K562 (cell line): ENCODE results near the gene ARHGAP25. TPM values are rescaled to one million over a fixed set of nuclear protein-coding genes. Genes with fewer than 3 reads are reported as not detected.

ENCODE experiments used
- C11orf30 ChIP-seq: fragments of 450-650 bp; IDR thresholded peaks from 2 replicates; pipeline ENCODE4 v1.6.1; 2016; ENCODE audit warnings: low read depth, mild to moderate bottlenecking
- CCAR2 ChIP-seq: fragments of 200-400 bp; formaldehyde crosslinking; IDR thresholded peaks from 2 replicates; pipeline ENCODE4 v1.6.1; 2017; ENCODE audit warnings: mild to moderate bottlenecking, low read depth, low read length
- HMG20A ChIP-seq: fragments of 450-650 bp; formaldehyde crosslinking; conservative IDR thresholded peaks from 2 replicates; pipeline ENCODE4 v1.4.0; 2020; ENCODE audit warnings: mild to moderate bottlenecking, mixed read lengths
- ILK ChIP-seq: fragments of 450-650 bp; IDR thresholded peaks from 2 replicates; pipeline ENCODE4 v1.6.1; 2016; ENCODE audit warnings: missing genetic modification characterization, low read depth, mild to moderate bottlenecking, missing compliant biosample characterization, moderate library complexity, borderline replicate concordance
- MAFG ChIP-seq: fragments of 450-650 bp; conservative IDR thresholded peaks from 2 replicates; pipeline ENCODE4 v1.6.1; 2016; ENCODE audit warnings: missing genetic modification characterization, missing compliant biosample characterization
- NFE2 ChIP-seq: IDR thresholded peaks from 2 replicates; pipeline ENCODE4 v1.6.1; 2014; ENCODE audit warnings: antibody characterized with exemption, low read depth
- NFXL1 ChIP-seq: fragments of 450-650 bp; formaldehyde crosslinking; IDR thresholded peaks from 2 replicates; pipeline ENCODE4 v1.4.0; 2021; ENCODE audit warnings: mild to moderate bottlenecking
- PHTF2 ChIP-seq: fragments of 250-450 bp; sonication (Bioruptor Pico); IDR thresholded peaks from 2 replicates; pipeline ENCODE4 v1.5.0; 2021; ENCODE audit warnings: mild to moderate bottlenecking
- POLR2A ChIP-seq: fragments of 450-650 bp; conservative IDR thresholded peaks from 2 replicates; pipeline ENCODE4 v1.6.1; 2016
- RBM17 ChIP-seq: fragments of 200-400 bp; formaldehyde crosslinking; IDR thresholded peaks from 2 replicates; pipeline ENCODE4 v1.6.1; 2017; ENCODE audit warnings: low read depth, mild to moderate bottlenecking, low read length, borderline replicate concordance
- RBM25 ChIP-seq: fragments of 200-400 bp; formaldehyde crosslinking; IDR thresholded peaks from 2 replicates; pipeline ENCODE4 v1.6.1; 2018; ENCODE audit warnings: low read length, low read depth, moderate library complexity; ENCODE audit not compliant: severe bottlenecking
- TRIM25 ChIP-seq: fragments of 450-650 bp; IDR thresholded peaks from 2 replicates; pipeline ENCODE4 v1.7.0; 2016; ENCODE audit warnings: borderline replicate concordance
- ZBED1 ChIP-seq: IDR thresholded peaks from 2 replicates; pipeline ENCODE4 v1.6.1; 2014
- ZNF224 ChIP-seq: sonication (generic); formaldehyde crosslinking; IDR thresholded peaks from 2 replicates; pipeline ENCODE4 v1.8.0; 2022; ENCODE audit warnings: mild to moderate bottlenecking, missing genetic modification reagents
- ZNF316 ChIP-seq: fragments of 450-650 bp; IDR thresholded peaks from 2 replicates; pipeline ENCODE4 v1.6.1; 2016
- polyA plus RNA-seq, 8 experiments: library from polyadenylated mRNA; depleted of rRNA in 4 of 8; stranded (reverse) in 5 of 8; unstranded in 3 of 8; fragments of >200 nt; fragmentation: Nextera tagmentation in 2 of 8; fragmentation: Illumina TruSeq in 1 of 8; extraction: Ambion mirVana in 2 of 8; extraction: Trizol in 1 of 8; gene quantifications; 2 replicates each; pipeline versions ENCODE4 v1.2.1 to v1.2.3, GENCODE V29; 2011 to 2014; ENCODE audit warnings: inconsistent platforms in 1 of 8, missing spikeins in 1 of 8
- total RNA-seq, 7 experiments: library from RNA; depleted of rRNA in 6 of 7; stranded (reverse); fragments of >200 nt in 6 of 7; fragmentation: Illumina TruSeq in 2 of 7; extraction: Trizol in 2 of 7; gene quantifications; 2 replicates each; pipeline versions ENCODE4 v1.2.1 to v1.2.3, GENCODE V29; 2011 to 2021; ENCODE audit warnings: low replicate concordance in 1 of 7
- TF ChIP-seq, protein P1 (sequence below): fragments of 450-650 bp; IDR thresholded peaks from 2 replicates; pipeline ENCODE4 v1.6.1; 2017; ENCODE audit warnings: antibody characterized with exemption, mild to moderate bottlenecking
- TF ChIP-seq, protein P2 (sequence below): fragments of 450-650 bp; conservative IDR thresholded peaks from 2 replicates; pipeline ENCODE4 v1.6.1; 2016; ENCODE audit warnings: missing genetic modification characterization, low read depth, mild to moderate bottlenecking, control low read depth, missing compliant biosample characterization
- TF ChIP-seq, protein P3 (sequence below), 2 experiments: IDR thresholded peaks; 2 replicates each; pipeline ENCODE4 v1.6.1; 2011; ENCODE audit warnings: borderline replicate concordance in 1 of 2, control low read depth in 1 of 2, low read depth in 1 of 2, low read length in 1 of 2, mild to moderate bottlenecking in 1 of 2, mixed read lengths in 1 of 2, moderate library complexity in 1 of 2; ENCODE audit not compliant: insufficient read depth in 1 of 2, insufficient read length in 1 of 2, poor library complexity in 1 of 2, severe bottlenecking in 1 of 2; ENCODE audit errors: extremely low read depth in 1 of 2

The ARHGAP25 gene
- total and polyA plus RNA-seq, 9 of the 15 experiments (the other 6 are each of a cell fraction or from before 2014, with no cell fraction given), result 4.9 to 14.8 (median 10.7) TPM

DNA sequence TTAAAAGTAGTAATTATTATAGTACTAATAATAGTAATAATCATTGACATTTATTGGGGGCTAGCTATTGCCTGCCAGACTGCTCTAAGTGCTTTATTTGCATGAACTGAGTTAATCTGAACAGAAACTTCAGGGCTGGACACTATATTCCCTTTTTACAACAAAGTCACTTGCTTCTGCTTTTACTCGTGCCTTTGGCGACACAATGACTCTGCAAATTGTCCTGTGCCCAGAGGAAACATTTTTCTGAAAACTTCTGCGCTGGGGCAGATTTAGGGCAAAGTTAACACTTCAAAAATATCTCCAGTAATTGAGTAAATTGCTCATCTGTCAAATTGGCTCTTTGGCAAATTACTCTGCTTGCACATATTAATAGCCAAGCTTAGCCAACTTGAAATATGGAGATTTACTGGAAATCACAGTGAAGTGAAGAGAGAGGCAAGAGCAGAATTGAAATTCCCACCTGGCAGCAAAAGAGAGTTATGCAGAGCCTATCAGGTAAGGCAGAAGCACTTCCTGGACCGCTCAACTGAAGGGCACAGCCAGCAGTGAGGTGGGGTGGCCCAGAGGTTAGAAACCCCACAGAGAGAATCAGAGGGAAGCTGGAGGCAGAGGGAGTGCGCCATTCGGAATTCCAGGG lies 100.2 kb downstream of the ARHGAP25 start (continued):
- TF ChIP-seq, protein P1, sequence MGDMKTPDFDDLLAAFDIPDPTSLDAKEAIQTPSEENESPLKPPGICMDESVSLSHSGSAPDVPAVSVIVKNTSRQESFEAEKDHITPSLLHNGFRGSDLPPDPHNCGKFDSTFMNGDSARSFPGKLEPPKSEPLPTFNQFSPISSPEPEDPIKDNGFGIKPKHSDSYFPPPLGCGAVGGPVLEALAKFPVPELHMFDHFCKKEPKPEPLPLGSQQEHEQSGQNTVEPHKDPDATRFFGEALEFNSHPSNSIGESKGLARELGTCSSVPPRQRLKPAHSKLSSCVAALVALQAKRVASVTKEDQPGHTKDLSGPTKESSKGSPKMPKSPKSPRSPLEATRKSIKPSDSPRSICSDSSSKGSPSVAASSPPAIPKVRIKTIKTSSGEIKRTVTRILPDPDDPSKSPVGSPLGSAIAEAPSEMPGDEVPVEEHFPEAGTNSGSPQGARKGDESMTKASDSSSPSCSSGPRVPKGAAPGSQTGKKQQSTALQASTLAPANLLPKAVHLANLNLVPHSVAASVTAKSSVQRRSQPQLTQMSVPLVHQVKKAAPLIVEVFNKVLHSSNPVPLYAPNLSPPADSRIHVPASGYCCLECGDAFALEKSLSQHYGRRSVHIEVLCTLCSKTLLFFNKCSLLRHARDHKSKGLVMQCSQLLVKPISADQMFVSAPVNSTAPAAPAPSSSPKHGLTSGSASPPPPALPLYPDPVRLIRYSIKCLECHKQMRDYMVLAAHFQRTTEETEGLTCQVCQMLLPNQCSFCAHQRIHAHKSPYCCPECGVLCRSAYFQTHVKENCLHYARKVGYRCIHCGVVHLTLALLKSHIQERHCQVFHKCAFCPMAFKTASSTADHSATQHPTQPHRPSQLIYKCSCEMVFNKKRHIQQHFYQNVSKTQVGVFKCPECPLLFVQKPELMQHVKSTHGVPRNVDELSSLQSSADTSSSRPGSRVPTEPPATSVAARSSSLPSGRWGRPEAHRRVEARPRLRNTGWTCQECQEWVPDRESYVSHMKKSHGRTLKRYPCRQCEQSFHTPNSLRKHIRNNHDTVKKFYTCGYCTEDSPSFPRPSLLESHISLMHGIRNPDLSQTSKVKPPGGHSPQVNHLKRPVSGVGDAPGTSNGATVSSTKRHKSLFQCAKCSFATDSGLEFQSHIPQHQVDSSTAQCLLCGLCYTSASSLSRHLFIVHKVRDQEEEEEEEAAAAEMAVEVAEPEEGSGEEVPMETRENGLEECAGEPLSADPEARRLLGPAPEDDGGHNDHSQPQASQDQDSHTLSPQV, result 0 out of 2 replicates have a peak, but pooled peaks have one; percentile 50
- no peak for TF ChIP-seq HMG20A (CRISPR knock-in tag)
- TF ChIP-seq, protein P2, sequence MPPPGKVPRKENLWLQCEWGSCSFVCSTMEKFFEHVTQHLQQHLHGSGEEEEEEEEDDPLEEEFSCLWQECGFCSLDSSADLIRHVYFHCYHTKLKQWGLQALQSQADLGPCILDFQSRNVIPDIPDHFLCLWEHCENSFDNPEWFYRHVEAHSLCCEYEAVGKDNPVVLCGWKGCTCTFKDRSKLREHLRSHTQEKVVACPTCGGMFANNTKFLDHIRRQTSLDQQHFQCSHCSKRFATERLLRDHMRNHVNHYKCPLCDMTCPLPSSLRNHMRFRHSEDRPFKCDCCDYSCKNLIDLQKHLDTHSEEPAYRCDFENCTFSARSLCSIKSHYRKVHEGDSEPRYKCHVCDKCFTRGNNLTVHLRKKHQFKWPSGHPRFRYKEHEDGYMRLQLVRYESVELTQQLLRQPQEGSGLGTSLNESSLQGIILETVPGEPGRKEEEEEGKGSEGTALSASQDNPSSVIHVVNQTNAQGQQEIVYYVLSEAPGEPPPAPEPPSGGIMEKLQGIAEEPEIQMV (tag), result no peak
- no peak for TF ChIP-seq ILK (tag)
- no peak for TF ChIP-seq PHTF2 (CRISPR knock-in tag)
- TF ChIP-seq NFE2, result peak; percentile 98
- TF ChIP-seq POLR2A, result no peak
- no peak for TF ChIP-seq ZBED1
- peak; percentile 89 for TF ChIP-seq ZNF316
- TF ChIP-seq MAFG, result peak; percentile 91
- TF ChIP-seq, protein P3, sequence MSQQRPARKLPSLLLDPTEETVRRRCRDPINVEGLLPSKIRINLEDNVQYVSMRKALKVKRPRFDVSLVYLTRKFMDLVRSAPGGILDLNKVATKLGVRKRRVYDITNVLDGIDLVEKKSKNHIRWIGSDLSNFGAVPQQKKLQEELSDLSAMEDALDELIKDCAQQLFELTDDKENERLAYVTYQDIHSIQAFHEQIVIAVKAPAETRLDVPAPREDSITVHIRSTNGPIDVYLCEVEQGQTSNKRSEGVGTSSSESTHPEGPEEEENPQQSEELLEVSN (IDR thresholded peaks at IDR 0.05; ENCODE audit: borderline replicate concordance in 1 of 2, extremely low read depth in 1 of 2, insufficient read depth in 1 of 2, insufficient read length in 1 of 2, low read depth in 1 of 2, low read length in 1 of 2, poor library complexity in 1 of 2, severe bottlenecking in 1 of 2), result no peak
- peak; percentile 84 for TF ChIP-seq C11orf30
- no peak for TF ChIP-seq ZNF224 (CRISPR knock-in tag)
- TF ChIP-seq NFXL1 (CRISPR knock-in tag), result no peak
- TF ChIP-seq CCAR2, result no peak
- no peak for TF ChIP-seq TRIM25
- TF ChIP-seq RBM17, result no peak
- peak; percentile 75 for TF ChIP-seq RBM25
